Mucosa of stomach (tissue), 1 donor: ENCODE measurements around the gene COL9A2.

Source experiments
- H3K27me3 ChIP-seq: one replicate; pipeline ENCODE4 v1.7.0; 2013; ENCODE audit warnings: mild to moderate bottlenecking, low read length; ENCODE audit not compliant: control insufficient read depth, insufficient read depth
- H3K36me3 ChIP-seq: one replicate; pipeline ENCODE4 v1.7.0; 2013; ENCODE audit warnings: low read length; ENCODE audit not compliant: control insufficient read depth, insufficient read depth
- H3K4me1 ChIP-seq: one replicate; pipeline ENCODE4 v1.7.0; 2013; ENCODE audit warnings: mild to moderate bottlenecking, low read length; ENCODE audit not compliant: control insufficient read depth, insufficient read depth
- H3K4me3 ChIP-seq: one replicate; pipeline ENCODE4 v1.7.0; 2013; ENCODE audit warnings: low read length
- H3K9ac ChIP-seq: one replicate; pipeline ENCODE4 v1.7.0; 2013; ENCODE audit warnings: mild to moderate bottlenecking, low read length, moderate library complexity
- H3K9me3 ChIP-seq: one replicate; pipeline ENCODE4 v1.7.0; 2013; ENCODE audit warnings: mild to moderate bottlenecking, low read length, moderate library complexity; ENCODE audit not compliant: control insufficient read depth
- donor health status: Pancreatic carcinoma.

COL9A2 gene

GRCh38 chr1:40316595-40317393 lies at the start of gene COL9A2:
Gene COL9A2 (minus strand): TSS chr1:40317286. CDS start chr1:40317197, 89 bp downstream.
- Histone ChIP-seq H3K9me3 (no peaks in the 10 kb centered on the region), H3K4me3 (peak within 1 kb of the TSS; percentile 6), H3K9ac (peak within 1 kb of the TSS; percentile 22), H3K36me3 (no peaks in the 10 kb centered on the region), H3K27me3 (peaks cover 31% of the 10 kb centered on the region), H3K4me1 (peaks cover 31% of the 10 kb centered on the region)

- Histone ChIP-seq H3K36me3 (no peaks in the 10 kb centered on the region), H3K4me1 (no peaks in the 10 kb centered on the region), H3K27me3 (no peaks in the 10 kb centered on the region), H3K9ac (no peak overlapping the region), H3K9me3 (no peaks in the 10 kb centered on the region), H3K4me3 (no peak overlapping the region)
These were observed 46.6 kb upstream of the COL9A2 start for GRCh38 chr1:40363721-40364120.

DNA sequence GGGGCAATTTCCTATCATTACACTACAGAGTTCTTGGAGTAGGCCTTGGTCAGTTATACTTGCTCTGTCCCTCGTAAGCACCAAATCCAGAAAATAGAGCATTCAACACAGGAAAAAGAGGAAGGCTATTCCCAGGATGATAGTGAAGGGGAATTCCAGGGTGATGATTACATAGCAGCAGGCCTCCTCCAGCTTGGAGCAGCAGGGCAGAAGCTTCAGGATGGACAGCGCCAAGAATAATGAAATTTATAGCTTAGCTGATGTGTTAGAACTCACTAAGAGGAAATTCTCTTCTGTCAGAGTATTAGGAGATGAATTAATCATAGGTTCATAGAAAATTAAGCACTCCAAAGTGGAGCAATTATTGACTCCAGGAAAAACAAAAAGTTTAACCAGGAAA lies 45.6 kb upstream of the COL9A2 start:
- no peak overlapping the region for H3K9ac ChIP-seq
- no peaks in the 10 kb centered on the region for H3K36me3 ChIP-seq
- H3K4me1 ChIP-seq, result no peaks in the 10 kb centered on the region
- H3K9me3 ChIP-seq, result no peaks in the 10 kb centered on the region
- H3K27me3 ChIP-seq, result no peaks in the 10 kb centered on the region
- no peak overlapping the region for H3K4me3 ChIP-seq

- no peaks in the 10 kb centered on the region for H3K36me3 ChIP-seq
- no peaks in the 10 kb centered on the region for H3K4me1 ChIP-seq
- no peaks in the 10 kb centered on the region for H3K27me3 ChIP-seq
- no peak overlapping the region for H3K4me3 ChIP-seq
- H3K9ac ChIP-seq, result no peak overlapping the region
- H3K9me3 ChIP-seq, result no peaks in the 10 kb centered on the region
These were observed 45.1 kb upstream of the COL9A2 start for GRCh38 chr1:40362199-40362598.

GRCh38 chr1:40361637-40362036 lies 44.6 kb upstream of the COL9A2 start:
- Histone ChIP-seq H3K9me3 (no peaks in the 10 kb centered on the region), H3K4me3 (no peak overlapping the region), H3K4me1 (no peaks in the 10 kb centered on the region), H3K9ac (no peak overlapping the region), H3K36me3 (no peaks in the 10 kb centered on the region), H3K27me3 (no peaks in the 10 kb centered on the region)

GRCh38 chr1:40361201-40361600 lies 44.1 kb upstream of the COL9A2 start:
- Histone ChIP-seq H3K27me3 (no peaks in the 10 kb centered on the region), H3K9me3 (no peaks in the 10 kb centered on the region), H3K4me3 (no peak overlapping the region), H3K9ac (no peak overlapping the region), H3K4me1 (no peaks in the 10 kb centered on the region), H3K36me3 (no peaks in the 10 kb centered on the region)

DNA sequence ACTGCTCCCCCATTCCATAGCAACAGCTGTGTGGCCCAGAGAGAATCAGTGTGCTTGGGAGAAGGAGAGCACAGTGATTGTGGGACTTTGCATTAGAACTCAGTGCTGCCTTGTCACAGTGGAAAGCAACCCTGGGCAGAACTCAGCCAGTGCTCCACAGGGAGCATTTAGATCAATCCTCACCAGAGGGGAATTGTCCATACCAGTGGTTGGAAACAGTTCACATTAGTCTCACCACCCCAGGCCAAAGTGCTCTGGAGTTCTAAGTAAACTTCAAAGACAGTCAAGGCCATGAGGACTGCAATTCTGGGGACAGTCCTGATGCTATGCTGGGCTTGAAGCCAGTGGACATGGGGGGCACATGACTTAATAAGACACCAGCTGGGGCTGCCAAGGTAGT lies 43.5 kb upstream of the COL9A2 start:
- no peaks in the 10 kb centered on the region for H3K4me1 ChIP-seq

GRCh38 chr1:40357625-40358024 lies 40.5 kb upstream of the COL9A2 start:
- H3K36me3 ChIP-seq, result no peaks in the 10 kb centered on the region
- H3K4me3 ChIP-seq, result no peak overlapping the region
- no peaks in the 10 kb centered on the region for H3K9me3 ChIP-seq
- no peak overlapping the region for H3K9ac ChIP-seq
- no peaks in the 10 kb centered on the region for H3K27me3 ChIP-seq
- H3K4me1 ChIP-seq, result no peaks in the 10 kb centered on the region

More for the DNA sequence above, 43.5 kb upstream of the COL9A2 start:
- no peak overlapping the region for H3K9ac ChIP-seq
- no peaks in the 10 kb centered on the region for H3K27me3 ChIP-seq
- H3K36me3 ChIP-seq, result no peaks in the 10 kb centered on the region
- no peak overlapping the region for H3K4me3 ChIP-seq
- H3K9me3 ChIP-seq, result no peaks in the 10 kb centered on the region

- no peaks in the 10 kb centered on the region for H3K27me3 ChIP-seq
- H3K9ac ChIP-seq, result no peak overlapping the region
- H3K9me3 ChIP-seq, result no peaks in the 10 kb centered on the region
- no peaks in the 10 kb centered on the region for H3K4me1 ChIP-seq
- no peaks in the 10 kb centered on the region for H3K36me3 ChIP-seq
- no peak overlapping the region for H3K4me3 ChIP-seq
These were observed 36.0 kb upstream of the COL9A2 start for GRCh38 chr1:40353082-40353481.

DNA sequence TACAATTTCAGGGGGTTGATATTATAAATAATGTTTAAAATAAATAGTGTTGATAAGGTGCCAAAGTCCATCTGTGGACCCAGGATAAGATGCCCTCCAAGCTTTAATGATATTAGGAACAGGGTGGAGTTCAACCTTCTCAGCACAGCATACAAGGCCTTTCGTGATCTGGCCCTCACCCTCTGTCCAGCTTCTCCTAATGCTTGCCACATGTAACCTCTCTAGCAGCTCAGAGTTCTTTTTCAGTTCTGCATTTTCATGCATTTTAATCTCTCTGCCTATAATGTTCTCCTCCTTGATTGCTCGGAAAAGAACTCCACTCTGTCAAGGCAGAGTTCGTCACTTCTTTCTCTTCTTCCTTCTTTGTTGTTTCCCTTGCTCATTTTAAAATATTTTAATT lies 35.0 kb upstream of the COL9A2 start:
- Histone ChIP-seq H3K4me3 (no peak overlapping the region), H3K36me3 (no peaks in the 10 kb centered on the region), H3K9ac (no peak overlapping the region), H3K9me3 (no peaks in the 10 kb centered on the region), H3K27me3 (no peaks in the 10 kb centered on the region), H3K4me1 (no peaks in the 10 kb centered on the region)

GRCh38 chr1:40351124-40351523 lies 34.0 kb upstream of the COL9A2 start:
- Histone ChIP-seq H3K9me3 (no peaks in the 10 kb centered on the region), H3K4me1 (no peaks in the 10 kb centered on the region), H3K9ac (no peak overlapping the region), H3K36me3 (no peaks in the 10 kb centered on the region), H3K27me3 (no peaks in the 10 kb centered on the region), H3K4me3 (no peak overlapping the region)

- no peaks in the 10 kb centered on the region for H3K27me3 ChIP-seq
- no peak overlapping the region for H3K4me3 ChIP-seq
- H3K36me3 ChIP-seq, result no peaks in the 10 kb centered on the region
- H3K9ac ChIP-seq, result no peak overlapping the region
- no peaks in the 10 kb centered on the region for H3K4me1 ChIP-seq
- no peaks in the 10 kb centered on the region for H3K9me3 ChIP-seq
These were observed 33.3 kb upstream of the COL9A2 start for GRCh38 chr1:40350391-40350790.

DNA sequence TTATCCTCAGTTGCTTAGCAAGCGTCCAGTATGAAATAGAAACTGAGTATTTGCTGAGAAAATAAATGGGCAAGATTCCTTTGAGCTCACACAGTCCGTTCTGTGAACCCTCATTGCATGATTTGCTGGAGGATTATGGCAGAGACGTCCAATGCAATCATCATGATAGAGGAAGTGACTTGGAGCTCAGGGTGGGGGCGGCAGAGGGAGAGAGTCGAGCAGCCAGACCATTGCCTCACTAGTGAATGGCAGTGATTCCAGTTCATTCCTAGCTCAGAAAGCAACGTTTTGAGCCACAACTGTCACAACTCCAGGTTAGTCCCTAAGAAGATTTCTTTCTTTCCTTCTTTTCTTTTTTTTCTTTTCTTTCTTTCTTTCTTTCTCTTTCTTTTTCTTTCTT lies 27.5 kb upstream of the COL9A2 start:
- H3K4me3 ChIP-seq, result no peak overlapping the region
- no peaks in the 10 kb centered on the region for H3K27me3 ChIP-seq
- H3K36me3 ChIP-seq, result no peaks in the 10 kb centered on the region
- no peaks in the 10 kb centered on the region for H3K9me3 ChIP-seq
- peaks cover under 1% of the 10 kb centered on the region for H3K4me1 ChIP-seq
- no peak overlapping the region for H3K9ac ChIP-seq
